Uterus (tissue), 4 donors: ENCODE results near the gene ATP4B. TPM values are rescaled to one million over a fixed set of nuclear protein-coding genes. Genes with fewer than 3 reads are reported as not detected.

ENCODE experiments used
- DNase-seq, 2 donors: peaks; one replicate each; pipeline ENCODE4 v3.0.0-alpha.2; 2019 to 2020
- H3K27ac ChIP-seq, 2 donors: fragments of 200-600 bp; sonication (generic); 1 replicate in 1 of 2; 2 replicates in 1 of 2; pipeline ENCODE4 v1.5.1; 2016 to 2018
- H3K27me3 ChIP-seq, 2 donors: fragments of 200-600 bp; sonication (generic); one replicate each; pipeline ENCODE4 v1.5.1; 2018 to 2019; ENCODE audit warnings: control low read depth in 1 of 2
- H3K36me3 ChIP-seq, 2 donors: fragments of 200-600 bp; sonication (generic); one replicate each; pipeline ENCODE4 v1.5.1; 2019; ENCODE audit warnings: control low read depth in 1 of 2
- H3K4me1 ChIP-seq, 2 donors: fragments of 200-600 bp; sonication (generic); one replicate each; pipeline ENCODE4 v1.5.1; 2018 to 2019; ENCODE audit warnings: control low read depth in 1 of 2
- H3K4me3 ChIP-seq, 2 donors: fragments of 200-600 bp; sonication (generic); 1 replicate in 1 of 2; 2 replicates in 1 of 2; pipeline ENCODE4 v1.5.1; 2018 to 2019; ENCODE audit warnings: mild to moderate bottlenecking in 1 of 2
- H3K9me3 ChIP-seq, 2 donors: fragments of 200-600 bp; sonication (generic); one replicate each; pipeline ENCODE4 v1.5.1; 2019; ENCODE audit warnings: control low read depth in 1 of 2
- CTCF ChIP-seq, 4 experiments: fragments of 200-600 bp in 2 of 4; fragments of 450-650 bp in 2 of 4; sonication (generic) in 2 of 4; IDR thresholded peaks; one replicate each; pipeline ENCODE4 v1.5.1; 2016 to 2019; ENCODE audit warnings: antibody characterized with exemption in 4 of 4, mild to moderate bottlenecking in 2 of 4, moderate library complexity in 1 of 4
- POLR2A ChIP-seq, 2 donors: fragments of 450-650 bp; IDR thresholded peaks; one replicate each; pipeline ENCODE4 v1.6.1; 2016; ENCODE audit warnings: antibody characterized with exemption in 2 of 2, mild to moderate bottlenecking in 1 of 2, moderate library complexity in 1 of 2
- intact Hi-C: fragments of 100-400 bp; cut with DNase I; formaldehyde crosslinking; loops from one replicate; pipeline ENCODE4 v1.15.1; 2023; ENCODE audit warnings: low total_unique reads
- total RNA-seq, 4 donors: library from RNA; depleted of rRNA in 3 of 4; stranded (reverse); fragments of >200 nt in 3 of 4; gene quantifications; one replicate each; pipeline versions ENCODE4 v1.1.0 to v1.2.4, GENCODE V29; 2014 to 2023
- donor health status: DM: yes; HTN: yes; CAD: no.

Gene ATP4B
- total RNA-seq, 4 donors from 2014 or later: 0.28 TPM; not detected in 3

GRCh38 chr13:113653264-113654174 is 4.5 kb downstream of the ATP4B start:
- DNase-seq: peak in 1 of 2 donors; percentile 4
- H3K36me3 ChIP-seq: no peaks in the 10 kb centered on the region
- no peak overlapping the region for H3K4me3 ChIP-seq
- no peaks in the 10 kb centered on the region for H3K27me3 ChIP-seq
- intact Hi-C loops: no loop called here
- TF ChIP-seq POLR2A (IDR thresholded peaks at IDR 0.05) (no peak), CTCF (IDR thresholded peaks at IDR 0.05) (no peak)
- H3K27ac ChIP-seq: no peak overlapping the region
- H3K9me3 ChIP-seq: no peaks in the 10 kb centered on the region
- H3K4me1 ChIP-seq: no peaks in the 10 kb centered on the region

- intact Hi-C loops: no loop called here
- no peaks in the 10 kb centered on the region for H3K36me3 ChIP-seq
- H3K4me1 ChIP-seq: no peaks in the 10 kb centered on the region
- H3K4me3 ChIP-seq: no peak overlapping the region
- no peaks in the 10 kb centered on the region for H3K9me3 ChIP-seq
- H3K27ac ChIP-seq: no peak overlapping the region
- H3K27me3 ChIP-seq: no peaks in the 10 kb centered on the region
- TF ChIP-seq CTCF (IDR thresholded peaks at IDR 0.05) (no peak), POLR2A (IDR thresholded peaks at IDR 0.05) (no peak)
- DNase-seq: peak in 1 of 2 donors; percentile 6
Measured at GRCh38 chr13:113652404-113653263, 5.4 kb downstream of the ATP4B start.

GRCh38 chr13:113651511-113652403 is 6.2 kb downstream of the ATP4B start:
- Histone ChIP-seq H3K36me3 (no peaks in the 10 kb centered on the region), H3K27me3 (no peaks in the 10 kb centered on the region), H3K4me1 (no peaks in the 10 kb centered on the region), H3K27ac (no peak overlapping the region), H3K9me3 (no peaks in the 10 kb centered on the region), H3K4me3 (no peak overlapping the region)
- DNase-seq: peak; percentile 5 to 8
- TF ChIP-seq POLR2A (IDR thresholded peaks at IDR 0.05) (no peak), CTCF (IDR thresholded peaks at IDR 0.05) (no peak)
- intact Hi-C loops: no loop called here

GRCh38 chr13:113650731-113651148 is 7.3 kb downstream of the ATP4B start:
- TF ChIP-seq CTCF (IDR thresholded peaks at IDR 0.05): no peak
- TF ChIP-seq POLR2A (IDR thresholded peaks at IDR 0.05): no peak
- Histone ChIP-seq H3K36me3 (no peaks in the 10 kb centered on the region), H3K4me3 (no peak overlapping the region), H3K9me3 (no peaks in the 10 kb centered on the region), H3K27me3 (no peaks in the 10 kb centered on the region), H3K4me1 (no peaks in the 10 kb centered on the region), H3K27ac (no peak overlapping the region)
- intact Hi-C loops: no loop called here
- peak in 1 of 2 donors; percentile 2 for DNase-seq
